Esophagus squamous epithelium (tissue), 5 donors: ENCODE results near the gene ANKRD29. TPM values are rescaled to one million over a fixed set of nuclear protein-coding genes. Genes with fewer than 3 reads are reported as not detected.
A peak's percentile ranks its signal among the peaks of the same experiment; 100 is the strongest.

ENCODE experiments used
- DNase-seq: peaks from one replicate; lab custom pipeline; 2025; lab: John Stamatoyannopoulos, UW
- H3K27ac ChIP-seq, 4 donors: fragments of 200-600 bp; sonication (generic); one replicate each; pipeline ENCODE4 v1.5.1; 2016 to 2019; ENCODE audit warnings: mild to moderate bottlenecking in 1 of 4
- H3K27me3 ChIP-seq, 4 donors: fragments of 200-600 bp; sonication (generic); 1 replicate in 3 of 4; 2 replicates in 1 of 4; pipeline versions ENCODE4 v1.5.1 to v1.6.0; 2017 to 2021; ENCODE audit warnings: antibody characterized with exemption in 1 of 4
- H3K36me3 ChIP-seq, 3 donors: fragments of 200-600 bp; sonication (generic); one replicate each; pipeline ENCODE4 v1.5.1; 2016 to 2019
- H3K4me1 ChIP-seq, 3 donors: fragments of 200-600 bp; sonication (generic); one replicate each; pipeline ENCODE4 v1.5.1; 2017 to 2019
- H3K4me3 ChIP-seq, 4 donors: fragments of 200-600 bp; sonication (generic); 1 replicate in 3 of 4; 2 replicates in 1 of 4; pipeline ENCODE4 v1.5.1; 2016 to 2019; ENCODE audit warnings: mild to moderate bottlenecking in 2 of 4, moderate library complexity in 1 of 4
- H3K9me3 ChIP-seq, 3 donors: fragments of 200-600 bp; sonication (generic); one replicate each; pipeline ENCODE4 v1.5.1; 2016 to 2019
- CTCF ChIP-seq, 6 experiments: fragments of 450-650 bp in 4 of 6; fragments of 200-600 bp in 2 of 6; sonication (generic) in 2 of 6; IDR thresholded peaks; one replicate each; pipeline ENCODE4 v1.5.1; 2016 to 2019; ENCODE audit warnings: antibody characterized with exemption in 6 of 6, mild to moderate bottlenecking in 4 of 6, moderate library complexity in 4 of 6
- POLR2A ChIP-seq, 4 donors: fragments of 450-650 bp; IDR thresholded peaks; one replicate each; pipeline ENCODE4 v1.6.1; 2017; ENCODE audit warnings: antibody characterized with exemption in 4 of 4, mild to moderate bottlenecking in 4 of 4, moderate library complexity in 3 of 4
- WGBS, 2 donors: methylation state at CpG; one replicate each; pipeline ENCODE4 v1.1.5; 2018; 5-methylcytosine and 5-hydroxymethylcytosine counted together
- intact Hi-C: fragments of 100-400 bp; cut with DNase I; formaldehyde crosslinking; loops from one replicate; pipeline ENCODE4 v1.15.0; 2022
- total RNA-seq, 4 donors: library from RNA; depleted of rRNA; stranded (reverse); fragments of >200 nt; gene quantifications; one replicate each; pipeline ENCODE4 v1.1.0, GENCODE V29; 2016
- donor health status: DM: yes; HTN: yes; CAD: no.

ANKRD29 gene
- total RNA-seq, 4 donors from 2014 or later: 2.9 to 10.8 (median 9.2) TPM

GRCh38 chr18:23626451-23627279 is 36.0 kb downstream of the ANKRD29 start:
- Histone ChIP-seq H3K4me1 (peaks cover 0 to 15% (median 0%) of the 10 kb centered on the region in 3 donors), H3K9me3 (no peaks in the 10 kb centered on the region), H3K4me3 (no peak overlapping the region), H3K27ac (peak overlapping the region in 1 of 4 donors; percentile 39), H3K27me3 (no peaks in the 10 kb centered on the region), H3K36me3 (peaks cover 0 to 5% (median 0%) of the 10 kb centered on the region in 3 donors)
- TF ChIP-seq CTCF (IDR thresholded peaks at IDR 0.05) (no peak), POLR2A (IDR thresholded peaks at IDR 0.05) (no peak)
- no peak for DNase-seq
- WGBS, 2 donors: 43 to 46% methylated on average over 4 of the region's 4 CpGs
- intact Hi-C loops: loop anchor here (10.0 kb wide), 2 partner anchors 178 to 298 kb away; no protein-coding TSS in a partner anchor

GRCh38 chr18:23623040-23623439 is 39.7 kb downstream of the ANKRD29 start:
- TF ChIP-seq CTCF (IDR thresholded peaks at IDR 0.05) (no peak), POLR2A (IDR thresholded peaks at IDR 0.05) (no peak)
- WGBS, 2 donors: 87 to 93% methylated on average over 3 of the region's 3 CpGs

GRCh38 chr18:23619388-23619881 is 43.3 kb downstream of the ANKRD29 start:
- peak overlapping the region; percentile 25 to 62 (median 44) for H3K4me3 ChIP-seq
- peak in 2 of 6 experiments; percentile 5 to 18 for TF ChIP-seq CTCF (IDR thresholded peaks at IDR 0.05)
- no peak for TF ChIP-seq POLR2A (IDR thresholded peaks at IDR 0.05)
- intact Hi-C loops: no loop called here
- no peak for DNase-seq
- peaks cover 5 to 13% (median 12%) of the 10 kb centered on the region in 3 donors for H3K4me1 ChIP-seq
- 9 to 12% methylated on average over 10 to 24 of the region's 41 CpGs for WGBS, 2 donors
- no peaks in the 10 kb centered on the region for H3K9me3 ChIP-seq
- H3K27me3 ChIP-seq: peaks cover 0 to 22% (median 0%) of the 10 kb centered on the region in 4 donors
- no peaks in the 10 kb centered on the region for H3K36me3 ChIP-seq
- H3K27ac ChIP-seq: peak overlapping the region in 2 of 4 donors; percentile 34 to 37

More at GRCh38 chr18:23623040-23623439, 39.7 kb downstream of the ANKRD29 start:
- Histone ChIP-seq H3K4me3 (no peak overlapping the region), H3K27me3 (peaks cover 0 to 22% (median 0%) of the 10 kb centered on the region in 4 donors), H3K9me3 (no peaks in the 10 kb centered on the region), H3K36me3 (no peaks in the 10 kb centered on the region), H3K4me1 (peaks cover 5 to 23% (median 12%) of the 10 kb centered on the region in 3 donors), H3K27ac (no peak overlapping the region)
- DNase-seq: no peak
- intact Hi-C loops: loop anchor here (5.0 to 10.0 kb wide), 3 partner anchors 79 to 302 kb away; no protein-coding TSS in a partner anchor

- intact Hi-C loops: no loop called here
- peak overlapping the region in 2 of 4 donors; percentile 34 to 37 for H3K27ac ChIP-seq
- peaks cover 0 to 22% (median 0%) of the 10 kb centered on the region in 4 donors for H3K27me3 ChIP-seq
- peak overlapping the region; percentile 25 to 62 (median 44) for H3K4me3 ChIP-seq
- DNase-seq: no peak
- 52 to 75% methylated on average over 9 of the region's 18 CpGs for whole genome bisulfite sequencing, 2 donors
- peaks cover 5 to 13% (median 12%) of the 10 kb centered on the region in 3 donors for H3K4me1 ChIP-seq
- no peaks in the 10 kb centered on the region for H3K9me3 ChIP-seq
- TF ChIP-seq POLR2A (IDR thresholded peaks at IDR 0.05) (no peak), CTCF (IDR thresholded peaks at IDR 0.05) (no peak)
- H3K36me3 ChIP-seq: no peaks in the 10 kb centered on the region
Measured at GRCh38 chr18:23618862-23619387, 43.8 kb downstream of the ANKRD29 start.
